CD4-positive, alpha-beta T cell (primary cell): ENCODE data around the gene CEPT1. TPM values are rescaled to one million over a fixed set of nuclear protein-coding genes. Genes with fewer than 3 reads are reported as not detected.

Experiments used
- ATAC-seq: fragments of 200-7000 bp; cut with Tn5 transposase; one replicate; pipeline ENCODE4 v1.10.0; 2022; ENCODE audit warnings: mild to moderate bottlenecking; ENCODE audit not compliant: poor library complexity
- CTCF ChIA-PET: fragments of 350-600 bp; sonication (Branson Sonifier 250); formaldehyde crosslinking; loops from one replicate; lab custom pipeline; 2021; ENCODE audit warnings: antibody characterized with exemption, inconsistent platforms; lab: Charles Lee
- POLR2A ChIA-PET: fragments of 350-600 bp; sonication (Branson Sonifier 250); formaldehyde crosslinking; loops from one replicate; lab custom pipeline; 2021; ENCODE audit warnings: antibody characterized with exemption, inconsistent platforms; lab: Charles Lee
- DNase-seq, 14 experiments: peaks; one replicate each; pipeline ENCODE4 v3.0.0-alpha.2; 2013 to 2020; ENCODE audit warnings: mixed read lengths in 2 of 14
- H3K27ac ChIP-seq, 2 donors: one replicate each; pipeline versions ENCODE4 v1.5.1 to v1.7.0; 2013; ENCODE audit warnings: low read length in 2 of 2, low read depth in 1 of 2, mild to moderate bottlenecking in 1 of 2
- H3K27me3 ChIP-seq, 2 experiments: 1 replicate in 1 of 2; 2 replicates in 1 of 2; pipeline versions ENCODE4 v1.6.1 to v1.7.0; 2013; ENCODE audit warnings: low read length in 2 of 2, control low read depth in 1 of 2, mild to moderate bottlenecking in 1 of 2, moderate library complexity in 1 of 2; ENCODE audit not compliant: insufficient read depth in 2 of 2, control insufficient read depth in 1 of 2
- H3K36me3 ChIP-seq: one replicate; pipeline ENCODE4 v1.6.1; 2013; ENCODE audit warnings: low read length, control low read depth; ENCODE audit not compliant: insufficient read depth
- H3K4me1 ChIP-seq: one replicate; pipeline ENCODE4 v1.6.1; 2013; ENCODE audit warnings: low read length, control low read depth; ENCODE audit not compliant: insufficient read depth
- H3K4me3 ChIP-seq: one replicate; pipeline ENCODE4 v1.5.1; 2013; ENCODE audit warnings: mild to moderate bottlenecking, low read length, moderate library complexity
- H3K9me3 ChIP-seq, 2 experiments: 1 replicate in 1 of 2; 2 replicates in 1 of 2; pipeline versions ENCODE4 v1.6.1 to v1.7.0; 2013; ENCODE audit warnings: low read length in 2 of 2, mild to moderate bottlenecking in 2 of 2, control low read depth in 1 of 2, moderate library complexity in 1 of 2; ENCODE audit not compliant: control insufficient read depth in 1 of 2, insufficient read depth in 1 of 2
- H3K27ac Mint-ChIP-seq: one replicate; pipeline ENCODE4 v1.8.0; 2020; ENCODE audit warnings: mixed read lengths
- H3K27me3 Mint-ChIP-seq: one replicate; pipeline ENCODE4 v1.8.0; 2021; ENCODE audit warnings: mixed read lengths
- H3K36me3 Mint-ChIP-seq: one replicate; pipeline ENCODE4 v1.8.0; 2021; ENCODE audit warnings: low read depth, mixed read lengths
- H3K4me1 Mint-ChIP-seq: one replicate; pipeline ENCODE4 v1.8.0; 2021; ENCODE audit warnings: low read depth, mixed read lengths
- H3K4me3 Mint-ChIP-seq: one replicate; pipeline ENCODE4 v1.8.0; 2020; ENCODE audit warnings: mild to moderate bottlenecking, mixed read lengths
- H3K9me3 Mint-ChIP-seq: one replicate; pipeline ENCODE4 v1.8.0; 2020; ENCODE audit warnings: mixed read lengths
- intact Hi-C, 2 experiments: fragments of 100-400 bp; cut with DNase I in 1 of 2; cut with micrococcal nuclease in 1 of 2; formaldehyde crosslinking; loops; one replicate each; pipeline versions ENCODE4 v1.15.1 to v1.9.0; 2023 to 2025; cut with DNase I, micrococcal nuclease
- total RNA-seq, 174 experiments: library from RNA in 2 of 174; stranded (reverse) in 2 of 174; gene quantifications; one replicate each; pipeline ENCODE4 v1.2.3 and lab custom pipeline; 2021 to 2026
- TF ChIP-seq, protein P1 (sequence below): fragments of 200-600 bp; IDR thresholded peaks from one replicate; pipeline ENCODE4 v1.8.0; 2022; ENCODE audit warnings: antibody characterized with exemption, mild to moderate bottlenecking

Gene CEPT1
- total RNA-seq, 2 experiments from 2014 or later = 25.0 to 27.2 TPM

DNA sequence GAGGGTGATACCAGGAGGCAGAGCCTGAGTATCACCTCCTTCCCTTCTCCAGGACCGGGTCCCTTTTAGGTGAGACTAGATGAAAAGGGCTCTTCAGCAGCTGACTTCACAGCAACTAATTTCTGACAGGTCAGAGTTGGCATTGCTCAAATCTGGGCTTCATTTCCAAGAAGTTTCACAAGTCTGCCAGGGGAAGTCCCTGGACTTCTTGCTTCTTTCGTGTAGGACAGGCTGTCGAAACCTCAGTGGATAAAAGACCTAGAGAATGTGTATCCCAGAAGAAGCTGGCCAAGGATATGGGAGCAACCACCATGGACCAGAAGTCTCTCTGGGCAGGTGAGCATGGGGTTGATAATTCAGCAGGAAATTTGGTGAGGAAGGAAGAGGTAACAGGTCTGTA lies 87.4 kb downstream of the CEPT1 start, which contains the start of gene CHI3L2:
CHI3L2 (plus strand) TSS at position 280 of the 400 bp plus-strand sequence; CDS start at position 297, 17 bp downstream.
- DNase-seq (no peak), ATAC-seq (no peak)
- peak within 1 kb of the TSS; percentile 92 for H3K27ac Mint-ChIP-seq
- Histone ChIP-seq H3K4me3 (no peak within 1 kb of the TSS), H3K27me3 (no peaks in the 10 kb centered on the region), H3K27ac (peak within 1 kb of the TSS; percentile 62 to 73), H3K4me1 (peaks cover 77% of the 10 kb centered on the region), H3K36me3 (no peaks in the 10 kb centered on the region), H3K9me3 (peaks cover 0 to 6% of the 10 kb centered on the region in 2 experiments)
- ChIA-PET POLR2A (interaction anchor here (0.7 to 22.0 kb wide), 7 partner anchors 9 to 120 kb away, joined by 3 to 756 read pairs (median 3); partner anchors contain the start of gene DENND2D), CTCF (interaction anchor here (1.5 kb wide), 1 partner anchor 44 kb away, joined by 3 read pairs; no protein-coding TSS in a partner anchor)
- TF ChIP-seq, protein P1, sequence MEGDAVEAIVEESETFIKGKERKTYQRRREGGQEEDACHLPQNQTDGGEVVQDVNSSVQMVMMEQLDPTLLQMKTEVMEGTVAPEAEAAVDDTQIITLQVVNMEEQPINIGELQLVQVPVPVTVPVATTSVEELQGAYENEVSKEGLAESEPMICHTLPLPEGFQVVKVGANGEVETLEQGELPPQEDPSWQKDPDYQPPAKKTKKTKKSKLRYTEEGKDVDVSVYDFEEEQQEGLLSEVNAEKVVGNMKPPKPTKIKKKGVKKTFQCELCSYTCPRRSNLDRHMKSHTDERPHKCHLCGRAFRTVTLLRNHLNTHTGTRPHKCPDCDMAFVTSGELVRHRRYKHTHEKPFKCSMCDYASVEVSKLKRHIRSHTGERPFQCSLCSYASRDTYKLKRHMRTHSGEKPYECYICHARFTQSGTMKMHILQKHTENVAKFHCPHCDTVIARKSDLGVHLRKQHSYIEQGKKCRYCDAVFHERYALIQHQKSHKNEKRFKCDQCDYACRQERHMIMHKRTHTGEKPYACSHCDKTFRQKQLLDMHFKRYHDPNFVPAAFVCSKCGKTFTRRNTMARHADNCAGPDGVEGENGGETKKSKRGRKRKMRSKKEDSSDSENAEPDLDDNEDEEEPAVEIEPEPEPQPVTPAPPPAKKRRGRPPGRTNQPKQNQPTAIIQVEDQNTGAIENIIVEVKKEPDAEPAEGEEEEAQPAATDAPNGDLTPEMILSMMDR = no peak
- intact Hi-C loops = loop anchor here (5.0 to 10.0 kb wide), 3 partner anchors 120 to 437 kb away; partner anchors contain the start of gene CD53 (in 1 of the 2)
- no peaks in the 10 kb centered on the region for H3K27me3 Mint-ChIP-seq
- H3K9me3 Mint-ChIP-seq = no peaks in the 10 kb centered on the region
- peaks cover 16% of the 10 kb centered on the region for H3K36me3 Mint-ChIP-seq
- H3K4me3 Mint-ChIP-seq = peak within 1 kb of the TSS; percentile 73
- H3K4me1 Mint-ChIP-seq = peaks cover 90% of the 10 kb centered on the region

DNA sequence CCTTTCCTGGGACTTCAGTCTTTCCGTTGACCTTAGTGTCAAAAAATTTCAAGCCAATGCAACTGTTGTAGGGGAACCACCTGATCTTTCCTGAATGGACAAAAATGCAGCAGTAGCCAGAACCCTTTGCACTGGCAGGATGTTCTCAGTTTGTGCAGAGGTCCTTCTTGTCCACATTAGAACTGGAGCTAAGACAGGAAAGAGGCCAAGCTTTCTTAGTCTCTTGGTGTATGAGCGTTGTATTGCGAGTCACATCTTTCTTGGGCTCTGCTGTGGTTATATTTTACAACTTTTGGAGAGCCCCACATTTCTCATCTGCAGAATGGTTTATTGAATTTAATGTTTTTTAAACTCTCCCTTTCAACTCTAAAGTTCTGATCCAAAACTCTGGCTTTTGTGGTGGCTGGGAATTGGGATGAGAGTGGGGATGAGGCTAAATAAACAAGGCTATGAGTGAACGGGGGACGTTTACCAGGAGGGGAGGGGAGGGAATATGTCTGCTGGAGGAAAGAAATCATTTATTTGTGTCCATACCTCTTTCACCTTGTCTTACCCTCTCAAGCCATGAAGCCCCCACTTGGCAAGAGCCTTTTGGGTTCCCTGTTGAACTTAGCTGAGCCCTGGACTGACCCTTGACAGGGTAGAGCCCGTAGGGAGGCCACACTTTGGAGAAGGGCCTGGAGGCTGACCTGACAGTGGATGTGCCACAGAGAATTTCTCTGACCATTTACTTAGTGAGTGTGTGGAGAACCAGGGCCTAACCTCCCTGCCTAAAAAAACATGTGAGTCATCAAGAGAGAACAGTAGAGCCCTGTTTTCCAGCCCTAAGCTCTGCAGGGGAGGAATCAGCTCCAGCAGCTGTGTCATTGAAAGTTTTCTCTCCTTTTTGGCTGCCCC lies 88.1 kb downstream of the CEPT1 start:
- no peak for DNase-seq
- TF ChIP-seq, protein P1 = no peak
- Mint-ChIP-seq H3K36me3 (peaks cover 17% of the 10 kb centered on the region), H3K27me3 (no peaks in the 10 kb centered on the region), H3K4me3 (peak overlapping the region; percentile 73), H3K9me3 (no peaks in the 10 kb centered on the region), H3K4me1 (peaks cover 90% of the 10 kb centered on the region), H3K27ac (peak overlapping the region; percentile 92)
- H3K27ac ChIP-seq = peak overlapping the region; percentile 62 to 73
- ChIA-PET CTCF (interaction anchor here (0.9 to 1.1 kb wide), 2 partner anchors 118 to 541 kb away, joined by 3 read pairs; no protein-coding TSS in a partner anchor), POLR2A (interaction anchor here (0.6 to 22.0 kb wide), 7 partner anchors 9 to 238 kb away, joined by 3 to 756 read pairs (median 6); partner anchors contain the start of gene DENND2D)
- no peaks in the 10 kb centered on the region for H3K27me3 ChIP-seq
- H3K4me3 ChIP-seq = no peak overlapping the region
- H3K9me3 ChIP-seq = peaks cover 0 to 6% of the 10 kb centered on the region in 2 experiments
- H3K36me3 ChIP-seq = no peaks in the 10 kb centered on the region
- ATAC-seq = no peak
- peaks cover 70% of the 10 kb centered on the region for H3K4me1 ChIP-seq
- intact Hi-C loops = loop anchor here (5.0 to 10.0 kb wide), 3 partner anchors 119 to 437 kb away; partner anchors contain the start of gene CD53 (in 1 of the 2)

- H3K27ac ChIP-seq = peak overlapping the region; percentile 24 to 62
- no peaks in the 10 kb centered on the region for H3K27me3 ChIP-seq
- ATAC-seq (no peak), DNase-seq (no peak)
- H3K4me1 Mint-ChIP-seq = peaks cover 85% of the 10 kb centered on the region
- H3K36me3 ChIP-seq = no peaks in the 10 kb centered on the region
- no peak overlapping the region for H3K4me3 ChIP-seq
- peak overlapping the region; percentile 5 for H3K4me3 Mint-ChIP-seq
- H3K27ac Mint-ChIP-seq = peak overlapping the region; percentile 92
- no peaks in the 10 kb centered on the region for H3K27me3 Mint-ChIP-seq
- peaks cover 0 to 6% of the 10 kb centered on the region in 2 experiments for H3K9me3 ChIP-seq
- ChIA-PET CTCF (interaction anchor here (0.9 to 1.1 kb wide), 2 partner anchors 117 to 541 kb away, joined by 3 read pairs; no protein-coding TSS in a partner anchor), POLR2A (interaction anchor here (0.6 to 22.0 kb wide), 5 partner anchors 10 to 237 kb away, joined by 3 to 756 read pairs (median 6); partner anchors contain the start of gene DENND2D)
- peaks cover 64% of the 10 kb centered on the region for H3K4me1 ChIP-seq
- no peaks in the 10 kb centered on the region for H3K9me3 Mint-ChIP-seq
- intact Hi-C loops = loop anchor here (5.0 to 10.0 kb wide), 3 partner anchors 119 to 436 kb away; partner anchors contain the start of gene CD53 (in 1 of the 2)
- TF ChIP-seq, protein P1 = no peak
- peaks cover 17% of the 10 kb centered on the region for H3K36me3 Mint-ChIP-seq
Measured at GRCh38 chr1:111228748-111229126, 88.7 kb downstream of the CEPT1 start.
